Omental fat pad (tissue), 4 donors: Measurements from ENCODE around the gene MAST4. TPM values are rescaled to one million over a fixed set of nuclear protein-coding genes. Genes with fewer than 3 reads are reported as not detected.

Experiments
- ATAC-seq: fragments of 150-250 bp; one replicate; pipeline ENCODE4 v1.9.1; 2016; ENCODE audit warnings: mild to moderate bottlenecking, moderate library complexity; ENCODE audit not compliant: low FRiP score
- DNase-seq: peaks from one replicate; pipeline ENCODE4 v3.0.0-alpha.2; 2019; ENCODE audit warnings: low spot score
- CTCF ChIP-seq, 3 donors: fragments of 450-650 bp; IDR thresholded peaks; one replicate each; pipeline ENCODE4 v1.5.1; 2016 to 2017; ENCODE audit warnings: antibody characterized with exemption in 3 of 3, mild to moderate bottlenecking in 3 of 3, moderate library complexity in 2 of 3
- total RNA-seq, 4 donors: library from RNA; depleted of rRNA; stranded (reverse); fragments of >200 nt; gene quantifications; one replicate each; pipeline ENCODE4 v1.1.0, GENCODE V29; 2016

Gene MAST4
- total RNA-seq, 4 donors from 2014 or later = 52.2 to 76.8 (median 57.3) TPM

DNA sequence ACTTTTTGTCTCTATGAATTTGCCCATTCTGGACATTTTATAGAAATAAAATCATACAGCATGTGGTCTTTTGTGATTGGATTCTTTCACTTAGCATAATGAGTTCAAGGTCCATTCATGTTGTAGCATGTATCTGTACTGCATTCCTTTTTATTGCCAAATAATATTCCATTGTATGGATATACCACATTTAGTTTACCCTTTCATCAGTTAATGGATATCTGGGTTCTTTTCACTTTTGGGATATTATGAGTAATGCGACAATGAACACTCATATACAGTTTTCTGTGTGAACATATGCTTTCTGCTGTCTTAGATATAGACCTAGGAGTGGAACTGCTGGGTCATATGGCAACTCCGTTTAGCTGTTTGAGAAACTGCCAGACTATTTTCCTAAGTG lies 41.3 kb upstream of the MAST4 start:
- no peak for ATAC-seq
- TF ChIP-seq CTCF (IDR thresholded peaks at IDR 0.05) = no peak
- no peak for DNase-seq

DNA sequence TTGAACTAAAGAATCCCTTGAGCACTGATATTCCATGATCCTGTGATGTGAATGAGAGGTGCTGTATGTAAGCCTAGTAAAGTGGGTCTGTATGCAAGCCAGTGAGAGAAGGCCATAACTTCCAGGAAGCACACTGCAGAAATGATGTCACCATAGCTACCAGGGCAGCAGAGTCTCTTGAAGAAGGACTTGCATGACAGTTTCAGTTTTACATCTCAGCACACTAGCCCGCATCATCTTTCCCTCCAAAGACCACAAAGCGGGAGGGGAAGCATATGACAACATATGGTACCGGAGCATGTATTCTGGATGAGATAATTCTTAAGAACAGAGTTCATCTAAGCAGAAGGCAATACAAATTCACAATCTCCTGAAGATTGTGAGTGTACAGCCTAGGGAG lies 37.6 kb upstream of the MAST4 start:
- no peak for ATAC-seq
- no peak for TF ChIP-seq CTCF (IDR thresholded peaks at IDR 0.05)
- DNase-seq = no peak

DNA sequence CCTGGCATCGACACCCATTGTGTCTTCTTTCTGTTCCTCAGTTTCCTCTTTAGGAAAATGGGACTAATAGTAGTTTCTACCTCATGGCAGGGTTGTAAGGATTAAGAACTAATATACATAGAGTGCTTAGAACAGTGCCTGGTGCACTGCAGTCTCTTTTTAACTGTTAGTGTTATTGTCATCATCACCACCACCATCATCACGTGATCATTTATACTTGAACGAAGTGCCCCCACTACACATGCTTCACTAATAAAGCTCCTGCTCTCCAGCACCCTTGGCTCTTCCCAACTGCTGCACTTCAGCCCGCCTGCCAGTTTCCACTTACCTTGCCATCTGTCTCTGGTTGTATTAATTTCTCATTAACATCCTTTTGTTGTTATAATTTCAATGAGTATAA lies 35.8 kb upstream of the MAST4 start:
- no peak for TF ChIP-seq CTCF (IDR thresholded peaks at IDR 0.05)
- DNase-seq (no peak), ATAC-seq (no peak)

- ATAC-seq (no peak), DNase-seq (no peak)
- TF ChIP-seq CTCF (IDR thresholded peaks at IDR 0.05) = no peak
Observed at GRCh38 chr5:66561256-66561990, 34.8 kb upstream of the MAST4 start.

GRCh38 chr5:66565878-66566277 lies 30.3 kb upstream of the MAST4 start:
- ATAC-seq (no peak), DNase-seq (no peak)
- no peak for TF ChIP-seq CTCF (IDR thresholded peaks at IDR 0.05)

- ATAC-seq = no peak
- no peak for TF ChIP-seq CTCF (IDR thresholded peaks at IDR 0.05)
- DNase-seq = no peak
Observed at GRCh38 chr5:66567474-66567873, 28.7 kb upstream of the MAST4 start.

- no peak for ATAC-seq
- no peak for DNase-seq
- TF ChIP-seq CTCF (IDR thresholded peaks at IDR 0.05) = no peak
Observed at GRCh38 chr5:66570201-66570600, 26.0 kb upstream of the MAST4 start.
